GM19397 (cell line): ENCODE results near the gene NTN1.

Experiments
- ATAC-seq: cut with Tn5 transposase; IDR thresholded peaks from one replicate; pipeline ENCODE4 v1.9.1; 2021; ENCODE audit warnings: mild to moderate bottlenecking, moderate library complexity; ENCODE audit not compliant: unreplicated experiment

NTN1 gene

GRCh38 chr17:9211133-9211765 lies 189.9 kb downstream of the NTN1 start:
- ATAC-seq = no peak

GRCh38 chr17:9212376-9213302 lies 191.3 kb downstream of the NTN1 start:
- ATAC-seq = no peak

- ATAC-seq = no peak
Observed at GRCh38 chr17:9213303-9213640, 192.0 kb downstream of the NTN1 start.

- ATAC-seq = no peak
Observed at GRCh38 chr17:9215465-9215864, 194.2 kb downstream of the NTN1 start.

- no peak for ATAC-seq
Observed at GRCh38 chr17:9217151-9218056, 196.1 kb downstream of the NTN1 start.

- no peak for ATAC-seq
Observed at GRCh38 chr17:9218064-9218635, 196.8 kb downstream of the NTN1 start.

GRCh38 chr17:9218911-9219310 lies 197.6 kb downstream of the NTN1 start:
- ATAC-seq = no peak

GRCh38 chr17:9219631-9220397 lies 198.5 kb downstream of the NTN1 start:
- ATAC-seq = no peak

- ATAC-seq = no peak
Observed at GRCh38 chr17:9220398-9221146, 199.3 kb downstream of the NTN1 start.

GRCh38 chr17:9221147-9221921 lies 200.0 kb downstream of the NTN1 start:
- no peak for ATAC-seq

GRCh38 chr17:9221922-9222180 lies 200.5 kb downstream of the NTN1 start:
- no peak for ATAC-seq

GRCh38 chr17:9223531-9223930 lies 202.2 kb downstream of the NTN1 start:
- ATAC-seq = no peak

- ATAC-seq = no peak
Observed at GRCh38 chr17:9224485-9224884, 203.2 kb downstream of the NTN1 start.

GRCh38 chr17:9225305-9226101 lies 204.2 kb downstream of the NTN1 start:
- ATAC-seq = no peak

- no peak for ATAC-seq
Observed at GRCh38 chr17:9226130-9226793, 205.0 kb downstream of the NTN1 start.

- ATAC-seq = no peak
Observed at GRCh38 chr17:9226794-9227135, 205.5 kb downstream of the NTN1 start.

GRCh38 chr17:9227819-9228407 lies 206.6 kb downstream of the NTN1 start:
- no peak for ATAC-seq
